Ishikawa (cell line): Measurements from ENCODE around the gene PLEKHG1.

Experiments used
- CEBPB ChIP-seq: IDR thresholded peaks from 2 replicates; pipeline ENCODE4 v1.6.1; 2012
- CREB1 ChIP-seq: IDR thresholded peaks from 2 replicates; pipeline ENCODE4 v1.6.1; 2012; ENCODE audit warnings: low read depth
- EGR1 ChIP-seq: IDR thresholded peaks from 2 replicates; pipeline ENCODE4 v1.6.1; 2012
- EP300 ChIP-seq: IDR thresholded peaks from 2 replicates; pipeline ENCODE4 v1.6.1; 2012; ENCODE audit warnings: borderline replicate concordance
- FOXM1 ChIP-seq: IDR thresholded peaks from 2 replicates; pipeline ENCODE4 v1.6.1; 2012; ENCODE audit warnings: low read depth, borderline replicate concordance
- NFIC ChIP-seq: IDR thresholded peaks from 2 replicates; pipeline ENCODE4 v1.6.1; 2012
- RAD21 ChIP-seq: IDR thresholded peaks from 2 replicates; pipeline ENCODE4 v1.6.1; 2012; ENCODE audit warnings: low read depth
- TAF1 ChIP-seq: IDR thresholded peaks from 2 replicates; pipeline ENCODE4 v1.6.1; 2012; ENCODE audit warnings: low read depth, mild to moderate bottlenecking
- TCF12 ChIP-seq: IDR thresholded peaks from 2 replicates; pipeline ENCODE4 v1.6.1; 2012; ENCODE audit warnings: low read depth
- TEAD4 ChIP-seq: IDR thresholded peaks from 2 replicates; pipeline ENCODE4 v1.6.1; 2012
- YY1 ChIP-seq: IDR thresholded peaks from 2 replicates; pipeline ENCODE4 v1.6.1; 2012; ENCODE audit warnings: low read depth
- TF ChIP-seq, protein P1 (sequence below): IDR thresholded peaks from 2 replicates; pipeline ENCODE4 v1.6.1; 2012; ENCODE audit warnings: low read depth, mild to moderate bottlenecking
- TF ChIP-seq, protein P2 (sequence below): IDR thresholded peaks from 2 replicates; pipeline ENCODE4 v1.6.1; 2012
- TF ChIP-seq, protein P3 (sequence below): IDR thresholded peaks from 2 replicates; pipeline ENCODE4 v1.6.1; 2012

DNA sequence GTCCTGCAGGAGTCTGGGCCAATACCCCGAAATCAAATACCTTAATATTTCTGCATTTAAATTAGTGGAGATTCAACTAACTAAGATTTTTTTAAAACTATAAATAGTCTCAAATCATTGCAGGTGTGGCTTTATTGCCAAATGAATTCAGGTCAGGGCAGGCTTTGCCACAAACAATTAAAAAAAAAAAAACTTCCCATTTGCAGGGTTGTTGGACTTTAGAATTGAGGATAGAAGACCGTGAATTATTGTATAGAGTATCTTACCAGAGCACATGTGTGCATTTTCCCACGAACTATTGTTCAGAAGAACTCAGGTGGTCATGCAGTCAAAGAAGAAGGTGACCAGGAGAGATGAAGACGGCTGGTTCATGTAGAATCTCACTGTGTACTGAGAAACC, 6.6 kb upstream of the PLEKHG1 start:
- TF ChIP-seq CEBPB (no peak), EP300 (no peak), EGR1 (no peak), RAD21 (no peak), TAF1 (no peak), YY1 (no peak), FOXM1 (no peak), NFIC (no peak), TCF12 (no peak), TEAD4 (no peak), CREB1 (no peak)
- TF ChIP-seq, protein P1, sequence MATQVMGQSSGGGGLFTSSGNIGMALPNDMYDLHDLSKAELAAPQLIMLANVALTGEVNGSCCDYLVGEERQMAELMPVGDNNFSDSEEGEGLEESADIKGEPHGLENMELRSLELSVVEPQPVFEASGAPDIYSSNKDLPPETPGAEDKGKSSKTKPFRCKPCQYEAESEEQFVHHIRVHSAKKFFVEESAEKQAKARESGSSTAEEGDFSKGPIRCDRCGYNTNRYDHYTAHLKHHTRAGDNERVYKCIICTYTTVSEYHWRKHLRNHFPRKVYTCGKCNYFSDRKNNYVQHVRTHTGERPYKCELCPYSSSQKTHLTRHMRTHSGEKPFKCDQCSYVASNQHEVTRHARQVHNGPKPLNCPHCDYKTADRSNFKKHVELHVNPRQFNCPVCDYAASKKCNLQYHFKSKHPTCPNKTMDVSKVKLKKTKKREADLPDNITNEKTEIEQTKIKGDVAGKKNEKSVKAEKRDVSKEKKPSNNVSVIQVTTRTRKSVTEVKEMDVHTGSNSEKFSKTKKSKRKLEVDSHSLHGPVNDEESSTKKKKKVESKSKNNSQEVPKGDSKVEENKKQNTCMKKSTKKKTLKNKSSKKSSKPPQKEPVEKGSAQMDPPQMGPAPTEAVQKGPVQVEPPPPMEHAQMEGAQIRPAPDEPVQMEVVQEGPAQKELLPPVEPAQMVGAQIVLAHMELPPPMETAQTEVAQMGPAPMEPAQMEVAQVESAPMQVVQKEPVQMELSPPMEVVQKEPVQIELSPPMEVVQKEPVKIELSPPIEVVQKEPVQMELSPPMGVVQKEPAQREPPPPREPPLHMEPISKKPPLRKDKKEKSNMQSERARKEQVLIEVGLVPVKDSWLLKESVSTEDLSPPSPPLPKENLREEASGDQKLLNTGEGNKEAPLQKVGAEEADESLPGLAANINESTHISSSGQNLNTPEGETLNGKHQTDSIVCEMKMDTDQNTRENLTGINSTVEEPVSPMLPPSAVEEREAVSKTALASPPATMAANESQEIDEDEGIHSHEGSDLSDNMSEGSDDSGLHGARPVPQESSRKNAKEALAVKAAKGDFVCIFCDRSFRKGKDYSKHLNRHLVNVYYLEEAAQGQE = no peak
- TF ChIP-seq, protein P2, sequence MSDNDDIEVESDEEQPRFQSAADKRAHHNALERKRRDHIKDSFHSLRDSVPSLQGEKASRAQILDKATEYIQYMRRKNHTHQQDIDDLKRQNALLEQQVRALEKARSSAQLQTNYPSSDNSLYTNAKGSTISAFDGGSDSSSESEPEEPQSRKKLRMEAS = no peak
- TF ChIP-seq, protein P3, sequence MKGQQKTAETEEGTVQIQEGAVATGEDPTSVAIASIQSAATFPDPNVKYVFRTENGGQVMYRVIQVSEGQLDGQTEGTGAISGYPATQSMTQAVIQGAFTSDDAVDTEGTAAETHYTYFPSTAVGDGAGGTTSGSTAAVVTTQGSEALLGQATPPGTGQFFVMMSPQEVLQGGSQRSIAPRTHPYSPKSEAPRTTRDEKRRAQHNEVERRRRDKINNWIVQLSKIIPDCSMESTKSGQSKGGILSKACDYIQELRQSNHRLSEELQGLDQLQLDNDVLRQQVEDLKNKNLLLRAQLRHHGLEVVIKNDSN = no peak
